ENCODE results near the gene PSME1. TPM values are rescaled to one million over a fixed set of nuclear protein-coding genes. Genes with fewer than 3 reads are reported as not detected.

Gene PSME1
- total and polyA plus RNA-seq, 10 of the 15 experiments (the other 5 are each of a cell fraction or from before 2014, with no cell fraction given) = 250 to 1,378 (median 412) TPM

GRCh38 chr14:24156840-24157239 is 20.8 kb downstream of the PSME1 start:
- BruUV-seq (replicated peaks) = no TSS peak
- intact Hi-C loops (cut with micrococcal nuclease; ENCODE audit: unreplicated experiment) (no loop called here), in situ Hi-C loops (cut with MboI) (no loop called here)
- no peak for TF ChIP-seq ZNF384 (IDR thresholded peaks at IDR 0.05; ENCODE audit: borderline replicate concordance, low read depth, low read length)
- no peak for TF ChIP-seq EGR1 (IDR thresholded peaks at IDR 0.05; ENCODE audit: borderline replicate concordance in 1 of 2, low read depth in 2 of 2, low read length in 2 of 2)
- no peak for TF ChIP-seq BCLAF1 (IDR thresholded peaks at IDR 0.05)
- TF ChIP-seq FOXK2 (IDR thresholded peaks at IDR 0.05) = no peak
- no peak for TF ChIP-seq PAX5 (IDR thresholded peaks at IDR 0.05; ENCODE audit: borderline replicate concordance, low read depth, low read length)
- TF ChIP-seq ATF7 (IDR thresholded peaks at IDR 0.05; ENCODE audit: low read depth) = no peak
- TF ChIP-seq RCOR1 (conservative IDR thresholded peaks at IDR 0.05; ENCODE audit: low read depth, low read length) = no peak
- TF ChIP-seq KDM1A (IDR thresholded peaks at IDR 0.05; ENCODE audit: borderline replicate concordance) = no peak
- no peak for TF ChIP-seq ZNF622 (IDR thresholded peaks at IDR 0.05)
- TF ChIP-seq MYC (IDR thresholded peaks at IDR 0.05; ENCODE audit: insufficient read depth, insufficient read length, insufficient replicate concordance, low read length, severe bottlenecking) = no peak
- H2AFZ ChIP-seq (ENCODE audit: control insufficient read depth, low read depth, low read length) = no peak overlapping the region
- ChIA-PET SMC1A (ENCODE audit: uncharacterized antibody, unreplicated experiment) (interaction anchor here (0.7 kb wide), 1 partner anchor 50 kb away, joined by 3 read pairs; no protein-coding TSS in a partner anchor), POLR2A (interaction anchor here (0.8 to 1.3 kb wide), 3 partner anchors 9 to 38 kb away, joined by 3 to 7 read pairs (median 3); partner anchors contain the start of genes PSME2 and RNF31), CTCF (interaction anchor here (0.6 kb wide), 1 partner anchor 20 kb away, joined by 5 read pairs; no protein-coding TSS in a partner anchor), RAD21 (ENCODE audit: unreplicated experiment) (interaction anchor here (1.8 kb wide), 1 partner anchor 21 kb away, joined by 4 read pairs; the partner anchor contains the start of gene PSME1)
- H3K27me3 ChIP-seq (replicated peaks in 1 of 2; ENCODE audit: control insufficient read depth in 2 of 2, insufficient read depth in 2 of 2, low read length in 1 of 2) = no peaks in the 10 kb centered on the region
- H3K4me3 ChIP-seq = no peak overlapping the region
- DNase-seq (ENCODE audit: low read depth, low spot score) (no peak), ATAC-seq (no peak), FAIRE-seq (no peak)
- peaks cover 9% of the 10 kb centered on the region for H3K79me2 ChIP-seq (ENCODE audit: control insufficient read depth, insufficient read depth, low read length)
- 100% methylated on average over 1 of the region's 1 CpG for WGBS (ENCODE audit: insufficient coverage, insufficient replicate concordance, low lambda C conversion rate, missing lambda C conversion rate)
- no peak overlapping the region for H3K4me2 ChIP-seq (ENCODE audit: control insufficient read depth, insufficient read depth)
- H3K4me1 ChIP-seq (ENCODE audit: control insufficient read depth, insufficient read depth, low read length) = peaks cover 11% of the 10 kb centered on the region
- H3K9me3 ChIP-seq (replicated peaks; ENCODE audit: control insufficient read depth, insufficient read depth, low read length) = no peaks in the 10 kb centered on the region
- H3K9ac ChIP-seq (ENCODE audit: control insufficient read depth, insufficient read depth, low read length) = no peak overlapping the region
- peaks cover 25 to 29% of the 10 kb centered on the region in 2 experiments for H3K36me3 ChIP-seq (ENCODE audit: control insufficient read depth in 2 of 2, insufficient read depth in 2 of 2, low read length in 1 of 2)
- no peak overlapping the region for H3K27ac ChIP-seq (ENCODE audit: control insufficient read depth, insufficient read depth)
- H4K20me1 ChIP-seq (ENCODE audit: control insufficient read depth, insufficient read depth) = no peaks in the 10 kb centered on the region
